H9 (cell line): ENCODE data around the gene ROBO1. TPM values are rescaled to one million over a fixed set of nuclear protein-coding genes. Genes with fewer than 3 reads are reported as not detected.

ENCODE experiments used
- DNase-seq: peaks from one replicate; pipeline ENCODE4 v3.0.0-alpha.2; 2017
- H2AFZ ChIP-seq: one replicate; pipeline ENCODE4 v1.6.1; 2013; ENCODE audit warnings: mild to moderate bottlenecking, low read length, control low read depth, moderate library complexity
- H2AK5ac ChIP-seq: 2 replicates; pipeline ENCODE4 v1.6.1; 2013; ENCODE audit warnings: low read length, control low read depth, mixed read lengths; ENCODE audit not compliant: insufficient read length
- H2BK120ac ChIP-seq: one replicate; pipeline ENCODE4 v1.6.1; 2013; ENCODE audit warnings: low read depth, mild to moderate bottlenecking, low read length, control low read depth, inconsistent platforms; ENCODE audit not compliant: poor library complexity, severe bottlenecking
- H2BK12ac ChIP-seq: 2 replicates; pipeline ENCODE4 v1.6.1; 2013; ENCODE audit warnings: low read length, control low read depth, mixed read lengths, low read depth; ENCODE audit not compliant: insufficient read length
- H2BK15ac ChIP-seq: 2 replicates; pipeline ENCODE4 v1.6.1; 2013; ENCODE audit warnings: low read depth, low read length, control low read depth
- H2BK20ac ChIP-seq: one replicate; pipeline ENCODE4 v1.6.1; 2013; ENCODE audit warnings: low read depth, mild to moderate bottlenecking, low read length, control low read depth, inconsistent platforms; ENCODE audit not compliant: poor library complexity, severe bottlenecking
- H2BK5ac ChIP-seq: 2 replicates; pipeline ENCODE4 v1.6.1; 2013; ENCODE audit warnings: low read length, control low read depth, mixed read lengths; ENCODE audit not compliant: insufficient read length
- H3K14ac ChIP-seq: 2 replicates; pipeline ENCODE4 v1.6.1; 2013; ENCODE audit warnings: low read length, control low read depth; ENCODE audit not compliant: insufficient read depth
- H3K18ac ChIP-seq: 2 replicates; pipeline ENCODE4 v1.6.1; 2013; ENCODE audit warnings: low read depth, mild to moderate bottlenecking, mixed read lengths, low read length, control low read depth; ENCODE audit not compliant: insufficient read length
- H3K23ac ChIP-seq: 2 replicates; pipeline ENCODE4 v1.6.1; 2013; ENCODE audit warnings: low read length, control low read depth, mixed read lengths, low read depth; ENCODE audit not compliant: insufficient read length
- H3K23me2 ChIP-seq: 2 replicates; pipeline ENCODE4 v1.6.1; 2013; ENCODE audit warnings: low read depth, mild to moderate bottlenecking, mixed read lengths, low read length, control low read depth; ENCODE audit not compliant: insufficient read length, poor library complexity, severe bottlenecking
- H3K27ac ChIP-seq: 2 replicates; pipeline ENCODE4 v1.5.1; 2013; ENCODE audit warnings: low read length, control low read depth, mixed read lengths, low read depth; ENCODE audit not compliant: insufficient read length
- H3K27me3 ChIP-seq: 2 replicates; pipeline ENCODE4 v1.6.1; 2013; ENCODE audit warnings: low read length, control low read depth, inconsistent platforms; ENCODE audit not compliant: insufficient read depth
- H3K4ac ChIP-seq: 2 replicates; pipeline ENCODE4 v1.6.1; 2013; ENCODE audit warnings: low read depth, mild to moderate bottlenecking, control low read depth, inconsistent platforms, low read length, moderate library complexity
- H3K4me1 ChIP-seq: 2 replicates; pipeline ENCODE4 v1.6.1; 2013; ENCODE audit warnings: low read length, control low read depth, inconsistent platforms; ENCODE audit not compliant: insufficient read depth
- H3K4me2 ChIP-seq: 2 replicates; pipeline ENCODE4 v1.6.1; 2013; ENCODE audit warnings: low read length, control low read depth, mixed read lengths; ENCODE audit not compliant: insufficient read length, insufficient read depth
- H3K56ac ChIP-seq: 2 replicates; pipeline ENCODE4 v1.6.1; 2013; ENCODE audit warnings: low read depth, mild to moderate bottlenecking, mixed read lengths, low read length, control low read depth; ENCODE audit not compliant: insufficient read length
- H3K79me1 ChIP-seq: 2 replicates; pipeline ENCODE4 v1.6.1; 2013; ENCODE audit warnings: low read depth, mild to moderate bottlenecking, moderate library complexity, low read length, control low read depth, inconsistent platforms; ENCODE audit not compliant: insufficient read depth, poor library complexity, severe bottlenecking
- H3K79me2 ChIP-seq: 2 replicates; pipeline ENCODE4 v1.6.1; 2013; ENCODE audit warnings: low read length, control low read depth, inconsistent platforms; ENCODE audit not compliant: insufficient read depth
- H3K9ac ChIP-seq: 2 replicates; pipeline ENCODE4 v1.6.1; 2013; ENCODE audit warnings: low read length, control low read depth, mixed read lengths; ENCODE audit not compliant: insufficient read length; ENCODE audit errors: extremely low read depth
- H3K9me3 ChIP-seq: one replicate; pipeline ENCODE4 v1.6.1; 2013; ENCODE audit warnings: low read depth, low read length, inconsistent platforms; ENCODE audit not compliant: control insufficient read depth
- H3T11ph ChIP-seq: one replicate; pipeline ENCODE4 v1.6.1; 2013; ENCODE audit warnings: mild to moderate bottlenecking, low read length, control low read depth, inconsistent platforms
- H4K20me1 ChIP-seq: one replicate; pipeline ENCODE4 v1.6.1; 2013; ENCODE audit not compliant: control insufficient read depth, insufficient read length, insufficient read depth
- H4K5ac ChIP-seq: 2 replicates; pipeline ENCODE4 v1.6.1; 2013; ENCODE audit warnings: low read depth, mild to moderate bottlenecking, mixed read lengths, low read length, control low read depth; ENCODE audit not compliant: insufficient read length
- H4K8ac ChIP-seq: replicated peaks from 2 replicates; pipeline ENCODE4 v1.6.1; 2013; ENCODE audit warnings: low read length, control low read depth, mixed read lengths, low read depth; ENCODE audit not compliant: insufficient read length
- H4K91ac ChIP-seq: 2 replicates; pipeline ENCODE4 v1.6.1; 2013; ENCODE audit warnings: low read depth, mild to moderate bottlenecking, moderate library complexity, mixed read lengths, low read length, control low read depth; ENCODE audit not compliant: insufficient read length
- H3K27ac Mint-ChIP-seq, 3 experiments: 2 replicates in 2 of 3; 3 replicates in 1 of 3; pipeline ENCODE4 v1.8.0; 2020 to 2021; ENCODE audit warnings: mixed read lengths in 3 of 3, mild to moderate bottlenecking in 1 of 3, moderate library complexity in 1 of 3
- H3K27me3 Mint-ChIP-seq: 2 replicates; pipeline ENCODE4 v1.8.0; 2021; ENCODE audit warnings: low read depth, mild to moderate bottlenecking, moderate library complexity, mixed read lengths
- H3K36me3 Mint-ChIP-seq, 3 experiments: 2 replicates in 2 of 3; 3 replicates in 1 of 3; pipeline ENCODE4 v1.8.0; 2020 to 2021; ENCODE audit warnings: low read depth in 3 of 3, mixed read lengths in 3 of 3; ENCODE audit not compliant: insufficient read depth in 1 of 3
- H3K4me1 Mint-ChIP-seq, 2 experiments: 2 replicates each; pipeline ENCODE4 v1.8.0; 2020; ENCODE audit warnings: mixed read lengths in 2 of 2
- H3K4me3 Mint-ChIP-seq, 2 experiments: 2 replicates in 1 of 2; 3 replicates in 1 of 2; pipeline ENCODE4 v1.8.0; 2020 to 2021; ENCODE audit warnings: mild to moderate bottlenecking in 2 of 2, mixed read lengths in 2 of 2, moderate library complexity in 1 of 2
- H3K9me3 Mint-ChIP-seq, 2 experiments: 2 replicates in 1 of 2; 3 replicates in 1 of 2; pipeline ENCODE4 v1.8.0; 2020; ENCODE audit warnings: mild to moderate bottlenecking in 2 of 2, mixed read lengths in 2 of 2, moderate library complexity in 1 of 2
- CTCF ChIP-seq: fragments of 200-600 bp; sonication (generic); conservative IDR thresholded peaks from 3 replicates; pipeline ENCODE4 v1.8.0; 2021; ENCODE audit warnings: antibody characterized with exemption, mild to moderate bottlenecking
- total RNA-seq: library from RNA; stranded (reverse); gene quantifications from 2 replicates; pipeline ENCODE4 v1.2.1, GENCODE V29; 2021

ROBO1 gene
- total RNA-seq, 1 experiment from 2014 or later = 62.7 TPM

GRCh38 chr3:78798266-78798832, 969.4 kb downstream of the ROBO1 start:
- no peaks in the 10 kb centered on the region for H3K79me2 ChIP-seq
- no peaks in the 10 kb centered on the region for H3K36me3 Mint-ChIP-seq

More at GRCh38 chr3:78798266-78798832, 969.4 kb downstream of the ROBO1 start:
- Histone ChIP-seq H2BK120ac (no peak overlapping the region), H3T11ph (no peak overlapping the region), H3K27me3 (no peaks in the 10 kb centered on the region), H4K5ac (no peak overlapping the region), H4K91ac (no peak overlapping the region), H3K23me2 (no peaks in the 10 kb centered on the region), H3K18ac (no peak overlapping the region), H3K4me2 (no peak overlapping the region), H3K4me1 (peaks cover 4% of the 10 kb centered on the region; the same call in 1 of the 2 replicates), H3K79me1 (no peaks in the 10 kb centered on the region), H2BK12ac (no peak overlapping the region), H3K23ac (no peak overlapping the region), H2AK5ac (no peak overlapping the region), H3K56ac (no peak overlapping the region), H2BK20ac (no peak overlapping the region), H3K14ac (no peak overlapping the region), H3K4ac (no peak overlapping the region), H3K27ac (no peak overlapping the region), H3K9me3 (no peaks in the 10 kb centered on the region), H3K9ac (no peak overlapping the region), H2BK15ac (no peak overlapping the region), H2BK5ac (no peak overlapping the region), H4K8ac (no peak overlapping the region), H2AFZ (no peak overlapping the region), H4K20me1 (no peaks in the 10 kb centered on the region)
- no peak for TF ChIP-seq CTCF
- Mint-ChIP-seq H3K27me3 (no peaks in the 10 kb centered on the region), H3K4me1 (peaks cover 16 to 19% of the 10 kb centered on the region in 2 experiments), H3K27ac (no peak overlapping the region), H3K4me3 (no peak overlapping the region), H3K9me3 (no peaks in the 10 kb centered on the region)
- DNase-seq = no peak
